ENCODE data around the gene PDZRN4. TPM values are rescaled to one million over a fixed set of nuclear protein-coding genes. Genes with fewer than 3 reads are reported as not detected.

PDZRN4 gene
- total RNA-seq, 4 donors from 2014 or later, result 4.2 to 12.9 (median 8.0) TPM

- Histone ChIP-seq H3K4me3 (no peak overlapping the region), H3K9me3 (no peaks in the 10 kb centered on the region), H3K27me3 (no peaks in the 10 kb centered on the region), H3K36me3 (no peaks in the 10 kb centered on the region), H3K27ac (no peak overlapping the region), H3K4me1 (no peaks in the 10 kb centered on the region)
- TF ChIP-seq POLR2A (IDR thresholded peaks at IDR 0.05) (no peak), POLR2AphosphoS5 (IDR thresholded peaks at IDR 0.05) (no peak), EP300 (IDR thresholded peaks at IDR 0.05; ENCODE audit: low read depth) (no peak)
- TF ChIP-seq, protein P1, sequence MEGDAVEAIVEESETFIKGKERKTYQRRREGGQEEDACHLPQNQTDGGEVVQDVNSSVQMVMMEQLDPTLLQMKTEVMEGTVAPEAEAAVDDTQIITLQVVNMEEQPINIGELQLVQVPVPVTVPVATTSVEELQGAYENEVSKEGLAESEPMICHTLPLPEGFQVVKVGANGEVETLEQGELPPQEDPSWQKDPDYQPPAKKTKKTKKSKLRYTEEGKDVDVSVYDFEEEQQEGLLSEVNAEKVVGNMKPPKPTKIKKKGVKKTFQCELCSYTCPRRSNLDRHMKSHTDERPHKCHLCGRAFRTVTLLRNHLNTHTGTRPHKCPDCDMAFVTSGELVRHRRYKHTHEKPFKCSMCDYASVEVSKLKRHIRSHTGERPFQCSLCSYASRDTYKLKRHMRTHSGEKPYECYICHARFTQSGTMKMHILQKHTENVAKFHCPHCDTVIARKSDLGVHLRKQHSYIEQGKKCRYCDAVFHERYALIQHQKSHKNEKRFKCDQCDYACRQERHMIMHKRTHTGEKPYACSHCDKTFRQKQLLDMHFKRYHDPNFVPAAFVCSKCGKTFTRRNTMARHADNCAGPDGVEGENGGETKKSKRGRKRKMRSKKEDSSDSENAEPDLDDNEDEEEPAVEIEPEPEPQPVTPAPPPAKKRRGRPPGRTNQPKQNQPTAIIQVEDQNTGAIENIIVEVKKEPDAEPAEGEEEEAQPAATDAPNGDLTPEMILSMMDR (IDR thresholded peaks at IDR 0.05), result no peak
- in situ Hi-C loops (cut with MboI; ENCODE audit: low pct_ligation_motif_present in 1 of 4, low pct_unique_long_range_greater_than_20kb in 1 of 4, low sequenced_read_pairs in 3 of 4) (no loop called here), intact Hi-C loops (cut with DNase I; ENCODE audit: low total_unique reads) (no loop called here)
- 92 to 100% methylated on average over 1 to 6 of the region's 6 CpGs for WGBS, 2 donors (ENCODE audit: low coverage in 1 of 2)
- DNase-seq, result no peak
These were observed 316.9 kb downstream of the PDZRN4 start for GRCh38 chr12:41504976-41505375.

DNA sequence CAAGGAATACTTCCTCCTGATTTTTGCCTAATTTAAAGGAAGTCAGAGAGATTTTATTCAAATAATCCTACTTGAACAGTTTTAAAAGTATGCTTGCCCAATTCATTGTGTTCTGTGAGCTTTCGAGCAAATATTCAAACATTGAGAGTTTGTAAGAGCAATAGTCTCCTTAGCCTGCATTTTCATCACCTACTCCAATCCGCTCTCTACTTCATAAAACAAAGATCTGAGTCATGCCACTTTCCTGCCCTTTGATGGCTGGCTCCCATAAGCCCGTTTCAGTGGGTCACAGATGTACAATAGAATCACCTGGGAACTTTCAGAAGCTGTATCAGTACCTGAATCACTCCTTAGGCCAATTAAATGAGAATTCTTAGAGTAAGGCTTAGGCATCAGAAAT lies 319.2 kb downstream of the PDZRN4 start:
- TF ChIP-seq EP300 (IDR thresholded peaks at IDR 0.05; ENCODE audit: low read depth) (no peak), POLR2AphosphoS5 (IDR thresholded peaks at IDR 0.05) (no peak), POLR2A (IDR thresholded peaks at IDR 0.05) (no peak)
- TF ChIP-seq, protein P1 (IDR thresholded peaks at IDR 0.05), result no peak
- Histone ChIP-seq H3K4me3 (no peak overlapping the region), H3K9me3 (no peaks in the 10 kb centered on the region), H3K4me1 (no peaks in the 10 kb centered on the region), H3K27me3 (no peaks in the 10 kb centered on the region), H3K36me3 (no peaks in the 10 kb centered on the region), H3K27ac (no peak overlapping the region)
- in situ Hi-C loops (cut with MboI; ENCODE audit: low pct_ligation_motif_present in 1 of 4, low pct_unique_long_range_greater_than_20kb in 1 of 4, low sequenced_read_pairs in 3 of 4) (no loop called here), intact Hi-C loops (cut with DNase I; ENCODE audit: low total_unique reads) (no loop called here)
- DNase-seq, result no peak
- 84 to 87% methylated on average over 2 to 3 of the region's 3 CpGs for WGBS, 2 donors (ENCODE audit: low coverage in 1 of 2)

- H3K36me3 ChIP-seq, result no peaks in the 10 kb centered on the region
- no peaks in the 10 kb centered on the region for H3K9me3 ChIP-seq
- WGBS, 2 donors (ENCODE audit: low coverage in 1 of 2), result 66 to 75% methylated on average over 3 to 4 of the region's 4 CpGs
- no peaks in the 10 kb centered on the region for H3K27me3 ChIP-seq
- no peak for TF ChIP-seq EP300 (IDR thresholded peaks at IDR 0.05; ENCODE audit: low read depth)
- no peak for TF ChIP-seq POLR2AphosphoS5 (IDR thresholded peaks at IDR 0.05)
- TF ChIP-seq, protein P1 (IDR thresholded peaks at IDR 0.05), result no peak
- no peak for TF ChIP-seq POLR2A (IDR thresholded peaks at IDR 0.05)
- in situ Hi-C loops (cut with MboI; ENCODE audit: low pct_ligation_motif_present in 1 of 4, low pct_unique_long_range_greater_than_20kb in 1 of 4, low sequenced_read_pairs in 3 of 4), result no loop called here
- intact Hi-C loops (cut with DNase I; ENCODE audit: low total_unique reads), result no loop called here
- no peak overlapping the region for H3K4me3 ChIP-seq
- H3K4me1 ChIP-seq, result no peaks in the 10 kb centered on the region
- H3K27ac ChIP-seq, result no peak overlapping the region
- no peak for DNase-seq
These were observed 321.3 kb downstream of the PDZRN4 start for GRCh38 chr12:41509271-41510055.

- H3K27ac ChIP-seq, result no peak overlapping the region
- H3K4me3 ChIP-seq, result no peak overlapping the region
- TF ChIP-seq EP300 (IDR thresholded peaks at IDR 0.05; ENCODE audit: low read depth), result no peak
- no peak for TF ChIP-seq POLR2AphosphoS5 (IDR thresholded peaks at IDR 0.05)
- intact Hi-C loops (cut with DNase I; ENCODE audit: low total_unique reads) (no loop called here), in situ Hi-C loops (cut with MboI; ENCODE audit: low pct_ligation_motif_present in 1 of 4, low pct_unique_long_range_greater_than_20kb in 1 of 4, low sequenced_read_pairs in 3 of 4) (no loop called here)
- H3K4me1 ChIP-seq, result no peaks in the 10 kb centered on the region
- no peaks in the 10 kb centered on the region for H3K9me3 ChIP-seq
- WGBS, 2 donors (ENCODE audit: low coverage in 1 of 2), result 35 to 45% methylated on average over 2 of the region's 2 CpGs
- H3K36me3 ChIP-seq, result no peaks in the 10 kb centered on the region
- no peak for DNase-seq
- H3K27me3 ChIP-seq, result no peaks in the 10 kb centered on the region
These were observed 322.4 kb downstream of the PDZRN4 start for GRCh38 chr12:41510470-41510869.
